Measurements from ENCODE around the gene CLOCK.
A peak's percentile ranks its signal among the peaks of the same experiment; 100 is the strongest.

Gene CLOCK

DNA sequence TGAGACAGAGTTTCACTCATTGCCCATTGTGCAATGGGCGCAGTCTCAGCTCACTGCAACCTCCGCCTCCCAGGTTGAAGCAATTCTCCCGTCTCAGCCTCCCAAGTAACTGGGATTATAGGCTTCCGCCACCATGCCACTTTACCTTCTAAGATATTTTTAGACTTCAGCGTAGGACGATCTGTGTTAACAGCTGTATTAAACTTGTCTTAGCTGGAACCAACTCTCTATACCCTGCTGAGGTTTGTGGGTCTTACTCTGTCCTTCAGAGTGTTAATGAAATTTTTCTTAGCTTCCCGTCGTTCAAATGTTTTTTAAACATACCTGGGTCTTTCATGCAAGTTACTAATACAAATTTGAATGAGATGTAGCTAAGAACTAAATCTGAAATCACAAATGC is 136.3 kb downstream of the CLOCK start:
- DNase-seq = no peak

DNA sequence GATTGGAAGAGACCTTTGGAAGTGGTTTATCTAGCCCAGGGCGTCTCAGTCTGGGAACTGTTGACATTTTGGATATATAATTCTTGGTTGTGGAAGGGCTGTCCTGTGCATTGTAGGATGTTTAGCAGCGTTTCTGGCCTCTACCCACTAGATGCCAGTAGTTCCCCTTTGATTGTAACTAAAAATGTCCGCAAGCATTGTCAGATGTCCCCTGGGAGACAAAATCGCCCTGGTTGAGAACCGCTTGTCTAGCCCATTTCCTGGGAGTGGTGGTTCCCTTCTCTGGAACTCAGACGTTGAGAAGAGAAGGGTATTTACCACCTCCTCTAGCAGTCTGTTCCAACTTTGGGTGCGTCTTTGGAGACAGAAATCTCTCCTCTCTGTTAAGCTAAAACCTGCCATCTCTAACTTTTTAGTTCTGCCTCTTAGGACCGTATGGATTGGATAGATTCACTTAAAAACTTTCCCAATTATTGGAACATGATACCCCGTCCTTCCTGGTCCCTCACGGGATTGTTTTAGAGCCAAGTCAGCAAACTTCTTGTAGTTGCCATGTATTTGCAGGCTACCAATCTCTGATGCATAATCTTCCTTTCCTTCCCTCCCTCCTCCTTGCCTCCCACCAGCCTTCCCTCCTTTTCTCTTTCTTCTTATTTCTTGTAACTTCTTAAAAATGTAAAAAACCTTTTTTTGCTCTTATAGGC is 137.1 kb downstream of the CLOCK start:
- DNase-seq = no peak

DNA sequence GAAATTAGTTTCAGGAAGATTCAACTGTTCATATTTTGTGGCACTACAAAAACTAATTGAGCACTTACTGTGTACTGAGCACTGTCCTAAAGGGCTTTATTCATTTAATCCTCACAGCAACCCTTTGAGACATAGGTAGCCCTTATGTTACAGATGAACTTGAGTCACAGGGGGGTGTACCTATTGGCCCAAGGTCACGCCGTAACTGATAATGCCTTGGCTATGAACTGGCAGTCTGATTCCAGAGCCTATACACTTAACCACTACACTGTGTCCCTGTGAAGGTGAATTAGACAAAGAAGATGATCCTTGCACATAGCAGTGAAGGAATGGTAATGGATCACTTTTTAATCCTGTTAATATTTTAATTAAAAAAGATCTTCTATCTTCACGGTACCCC is 138.9 kb downstream of the CLOCK start:
- no peak for DNase-seq

DNA sequence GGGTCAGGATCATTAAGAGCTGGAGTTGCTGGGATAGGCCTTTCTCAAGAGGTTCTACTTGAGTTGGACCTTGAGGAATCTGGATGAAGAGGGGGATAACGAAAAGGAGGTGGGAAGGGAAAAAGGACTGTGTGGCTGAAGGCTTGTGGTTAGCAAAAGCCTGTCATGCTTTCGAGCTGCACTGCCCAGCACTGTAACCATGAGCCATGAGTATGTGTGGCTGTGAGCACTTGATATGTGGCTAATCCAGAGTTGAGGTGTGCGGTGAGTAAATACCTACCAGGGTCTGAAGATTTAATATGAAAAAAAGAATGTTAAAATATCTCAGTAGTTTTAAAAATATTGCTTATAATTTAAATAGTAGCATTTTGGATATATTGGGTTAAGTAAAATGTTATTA is 139.6 kb downstream of the CLOCK start:
- no peak for DNase-seq

DNA sequence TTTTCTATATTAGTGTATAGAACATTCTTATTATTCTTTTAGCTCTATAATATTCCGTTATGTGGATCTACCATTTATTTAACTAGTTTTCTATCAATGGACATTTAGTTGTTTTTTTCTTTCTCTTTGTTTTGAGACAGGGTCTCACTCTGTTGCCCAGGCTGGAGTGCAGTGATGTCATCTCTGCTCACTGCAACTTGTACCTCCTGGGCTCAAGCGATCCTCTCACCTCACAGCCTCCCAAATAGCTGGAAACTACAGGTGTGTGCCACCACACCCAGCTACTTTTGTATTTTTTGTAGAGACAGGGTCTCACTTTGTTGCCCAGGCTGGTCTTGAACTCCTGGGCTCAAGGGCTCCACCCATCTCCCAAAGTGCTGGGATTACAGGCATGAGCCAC is 140.2 kb downstream of the CLOCK start:
- no peak for DNase-seq

DNA sequence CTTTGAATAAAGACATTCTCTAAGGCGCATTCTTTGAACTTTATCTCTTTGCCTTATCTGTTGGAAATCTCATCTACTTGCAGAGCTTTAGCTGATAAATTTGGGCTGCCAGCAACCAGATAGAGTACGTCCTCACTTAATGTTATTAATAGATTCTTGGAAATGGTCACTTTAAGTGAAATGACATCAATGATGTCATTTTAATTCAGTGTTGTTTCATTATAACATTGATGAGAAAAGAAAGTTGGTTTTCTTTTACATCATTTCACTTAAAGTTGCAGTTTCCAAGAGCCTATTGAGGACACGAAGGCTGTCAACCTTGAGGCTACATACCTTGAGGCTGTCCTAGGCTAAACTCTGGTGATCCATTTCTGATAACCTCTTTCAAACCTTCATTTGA is 141.6 kb downstream of the CLOCK start:
- DNase-seq = no peak

DNA sequence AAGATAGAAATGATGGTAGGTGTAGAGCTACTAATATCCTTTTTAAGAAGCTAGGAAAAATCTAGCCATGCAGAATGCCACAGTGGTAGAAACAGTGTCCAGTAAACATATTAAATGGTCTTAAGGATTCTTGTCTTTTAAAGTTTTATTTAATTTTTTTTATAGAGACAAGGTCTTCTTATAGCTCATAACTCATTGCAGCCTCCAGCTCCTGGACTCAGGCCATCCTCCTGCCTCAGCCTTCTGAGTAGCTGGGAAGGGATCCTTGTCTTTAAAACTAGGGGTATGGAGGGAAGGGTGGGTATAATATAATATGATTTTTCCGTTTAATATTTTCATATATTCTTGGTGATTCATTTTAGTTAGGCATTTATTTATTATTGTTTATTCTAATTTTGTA is 147.1 kb downstream of the CLOCK start:
- no peak for DNase-seq

DNA sequence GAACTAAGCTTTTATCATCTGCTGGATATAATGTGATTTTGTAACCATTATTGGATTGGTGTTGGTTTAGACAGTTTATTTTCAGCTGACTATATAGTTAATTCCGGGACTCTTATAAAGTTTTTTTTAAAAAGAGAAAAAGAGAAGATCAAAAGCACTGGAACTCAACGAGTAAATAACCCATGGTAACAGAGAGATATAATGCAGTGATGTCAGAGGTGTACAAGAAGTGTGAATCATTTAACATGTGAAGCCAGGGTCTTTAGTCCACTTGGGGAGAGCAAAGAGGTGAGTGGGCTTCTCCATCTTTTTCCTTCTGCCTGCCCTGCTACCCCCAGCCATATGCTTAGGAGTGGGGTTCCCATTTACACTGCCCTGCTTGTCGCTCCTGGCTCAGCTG is 147.7 kb downstream of the CLOCK start:
- DNase-seq = no peak

DNA sequence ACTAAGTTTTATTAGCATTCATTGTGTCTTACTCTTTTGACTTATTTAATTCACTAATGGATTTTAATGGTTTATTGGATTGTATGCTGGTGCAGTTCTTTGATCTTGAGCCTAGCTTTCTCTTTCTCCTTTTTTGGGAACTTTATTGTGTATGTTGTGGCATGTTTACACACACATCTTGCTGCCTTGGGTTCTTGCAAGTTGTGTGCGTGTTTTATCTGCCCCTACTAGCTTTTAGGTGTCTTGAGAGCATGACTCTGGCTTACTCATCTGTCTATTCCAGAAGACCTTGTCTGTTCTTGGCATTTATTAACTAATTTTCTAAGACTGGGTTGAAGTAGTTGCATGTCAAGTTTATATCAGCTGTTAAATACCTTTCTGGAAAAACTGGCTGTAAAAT is 148.2 kb downstream of the CLOCK start:
- no peak for DNase-seq

DNA sequence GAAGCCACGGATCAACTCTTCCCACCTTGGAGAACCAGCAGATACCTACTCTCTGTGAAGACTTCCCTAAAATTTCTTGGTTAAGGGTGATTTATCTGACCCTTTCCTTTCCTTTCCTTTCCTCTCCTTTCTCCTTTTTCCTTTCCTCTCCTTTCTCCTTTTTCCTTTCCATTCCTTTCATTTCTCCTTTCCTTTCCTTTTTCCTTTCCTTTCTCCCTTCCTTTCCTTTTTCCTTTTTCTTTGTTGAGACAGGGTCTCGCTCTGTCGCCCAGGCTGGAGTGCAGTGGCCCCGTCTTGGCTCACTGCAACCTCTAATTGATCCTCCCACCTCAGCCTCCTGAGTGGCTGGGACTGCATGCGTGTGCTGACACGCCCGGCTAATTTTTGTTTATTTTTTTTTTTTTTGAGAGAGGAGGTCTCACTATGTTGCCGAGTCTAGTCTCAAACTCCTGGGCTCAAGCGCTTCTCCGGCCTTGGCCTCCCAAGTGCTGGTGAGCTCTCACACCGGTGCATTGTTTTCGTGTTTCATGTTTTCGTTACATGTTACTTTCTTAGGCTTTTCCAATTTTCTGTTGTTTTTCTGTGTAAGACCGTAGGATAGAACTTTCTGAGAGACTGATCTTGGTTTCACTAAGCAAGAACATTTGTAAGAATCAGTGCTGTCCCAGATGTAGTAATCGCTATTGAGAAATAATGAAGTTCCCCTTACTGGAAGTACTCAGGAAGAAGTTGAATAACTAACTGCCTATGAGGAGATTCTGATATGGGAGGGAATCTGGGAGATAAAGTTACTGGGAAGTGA is 149.0 kb downstream of the CLOCK start:
- DNase-seq = peak in 1 of 5 experiments; percentile 23

DNA sequence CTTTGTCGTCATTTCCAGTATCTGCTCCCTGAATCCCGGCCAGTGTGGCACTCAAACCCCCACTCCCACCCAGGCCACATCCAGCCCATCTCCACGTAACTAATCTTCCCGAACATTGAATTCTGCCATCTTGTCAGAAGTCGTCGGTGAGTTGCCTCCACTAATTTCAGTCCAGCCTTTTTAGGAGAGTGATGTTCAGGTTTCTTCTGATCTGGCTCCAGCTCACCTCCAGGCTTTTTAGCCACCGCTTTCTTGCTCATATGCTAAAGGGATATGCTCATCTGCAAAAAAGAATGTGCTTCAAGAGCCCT is 149.6 kb downstream of the CLOCK start:
- DNase-seq = no peak

DNA sequence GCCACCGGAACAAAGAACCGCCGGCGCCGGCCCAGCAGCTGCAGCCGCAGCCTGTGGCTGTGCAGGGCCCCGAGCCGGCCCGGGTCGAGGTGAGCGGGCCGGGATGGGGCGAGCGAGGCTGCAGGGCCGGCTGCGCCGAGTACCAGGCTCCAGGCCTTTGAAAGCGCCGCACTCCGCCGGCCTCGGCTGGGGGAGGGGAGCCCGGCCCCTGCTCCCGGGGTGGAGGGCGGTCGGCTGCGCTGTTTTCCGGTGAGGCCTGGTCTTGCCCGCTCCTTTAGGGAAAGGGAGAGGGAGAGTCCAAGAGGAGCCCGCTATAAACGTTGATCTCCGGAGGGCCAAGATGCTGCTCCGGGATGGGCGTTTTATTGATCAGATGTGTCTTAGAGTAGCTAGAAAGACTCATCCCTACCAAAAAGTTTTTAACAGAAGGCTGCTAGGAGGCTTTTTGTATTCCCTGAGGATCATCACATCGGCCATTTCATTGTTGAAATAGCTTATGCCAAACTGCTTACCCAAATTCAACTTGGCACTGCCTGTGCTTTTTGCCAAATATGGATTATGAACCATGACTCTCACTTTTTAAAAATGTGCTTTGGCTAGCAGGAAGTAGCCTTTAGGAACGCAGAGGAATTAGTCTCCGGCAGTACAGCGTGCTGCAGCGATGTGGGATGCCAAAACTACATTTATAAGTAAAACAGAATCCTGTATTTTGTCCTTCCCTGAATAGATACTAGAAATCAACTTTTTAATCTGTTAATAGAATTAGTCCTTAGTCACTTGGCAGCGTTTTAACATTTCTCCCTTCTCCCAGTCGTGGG is 150.2 kb downstream of the CLOCK start:
- DNase-seq = peak in 3 of 5 experiments; percentile 7 to 42 (median 9)

DNA sequence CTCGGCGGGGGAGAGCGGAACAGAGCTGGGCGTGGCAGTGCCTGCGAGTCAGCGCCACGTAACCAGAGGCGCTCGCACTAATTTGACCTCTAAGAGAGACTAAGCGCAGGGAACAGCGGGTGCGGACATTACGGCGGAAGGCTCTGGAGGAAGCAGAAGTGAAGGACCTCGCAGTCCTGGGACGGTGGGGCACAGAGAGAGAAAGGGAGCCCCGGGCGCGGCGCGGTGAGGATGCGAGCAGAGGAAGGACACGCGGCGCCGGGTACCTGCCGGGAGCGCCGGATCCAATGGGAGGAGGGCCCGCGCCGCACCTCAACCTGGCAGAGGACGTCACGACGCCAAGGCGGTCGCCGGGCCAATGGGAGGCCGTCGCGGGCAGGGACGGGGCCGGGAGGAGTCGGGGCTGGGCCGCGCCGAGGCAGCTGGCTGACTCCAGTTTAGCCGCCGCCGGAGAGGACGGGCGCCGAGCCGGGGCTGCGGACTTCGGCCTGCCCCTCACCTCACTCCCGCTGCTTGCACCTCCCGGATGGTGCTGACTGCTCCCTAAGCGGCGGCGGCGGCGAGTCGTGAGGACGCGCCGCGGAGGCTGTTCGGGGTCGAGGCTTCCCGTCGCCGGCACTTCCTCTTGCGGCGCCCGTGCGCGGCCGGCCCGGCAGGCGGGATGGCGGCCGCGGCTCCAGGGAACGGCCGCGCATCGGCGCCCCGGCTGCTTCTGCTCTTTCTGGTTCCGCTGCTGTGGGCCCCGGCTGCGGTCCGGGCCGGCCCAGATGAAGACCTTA is 151.0 kb downstream of the CLOCK start, which contains the start of gene TMEM165:
TMEM165 (plus strand) TSS at position 429 of the 779 bp plus-strand sequence; CDS start at position 662, 233 bp downstream.
- DNase-seq = peak; percentile 78 to 96 (median 86)

DNA sequence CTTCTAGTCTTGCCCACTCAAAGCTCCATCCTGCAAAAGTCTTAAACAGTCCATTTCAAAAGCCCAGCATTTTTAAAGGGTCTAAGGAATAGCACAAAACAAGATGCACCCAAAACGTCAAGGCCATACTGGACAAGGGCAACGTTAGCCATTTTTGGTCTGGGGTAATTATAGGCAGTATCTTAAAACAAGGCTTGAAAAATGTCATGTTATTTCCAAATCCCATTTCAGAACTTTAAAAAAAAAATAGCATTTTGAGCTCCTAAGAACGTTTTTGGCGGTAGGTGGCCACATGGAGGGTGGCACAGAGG is 151.5 kb downstream of the CLOCK start:
- DNase-seq = no peak

DNA sequence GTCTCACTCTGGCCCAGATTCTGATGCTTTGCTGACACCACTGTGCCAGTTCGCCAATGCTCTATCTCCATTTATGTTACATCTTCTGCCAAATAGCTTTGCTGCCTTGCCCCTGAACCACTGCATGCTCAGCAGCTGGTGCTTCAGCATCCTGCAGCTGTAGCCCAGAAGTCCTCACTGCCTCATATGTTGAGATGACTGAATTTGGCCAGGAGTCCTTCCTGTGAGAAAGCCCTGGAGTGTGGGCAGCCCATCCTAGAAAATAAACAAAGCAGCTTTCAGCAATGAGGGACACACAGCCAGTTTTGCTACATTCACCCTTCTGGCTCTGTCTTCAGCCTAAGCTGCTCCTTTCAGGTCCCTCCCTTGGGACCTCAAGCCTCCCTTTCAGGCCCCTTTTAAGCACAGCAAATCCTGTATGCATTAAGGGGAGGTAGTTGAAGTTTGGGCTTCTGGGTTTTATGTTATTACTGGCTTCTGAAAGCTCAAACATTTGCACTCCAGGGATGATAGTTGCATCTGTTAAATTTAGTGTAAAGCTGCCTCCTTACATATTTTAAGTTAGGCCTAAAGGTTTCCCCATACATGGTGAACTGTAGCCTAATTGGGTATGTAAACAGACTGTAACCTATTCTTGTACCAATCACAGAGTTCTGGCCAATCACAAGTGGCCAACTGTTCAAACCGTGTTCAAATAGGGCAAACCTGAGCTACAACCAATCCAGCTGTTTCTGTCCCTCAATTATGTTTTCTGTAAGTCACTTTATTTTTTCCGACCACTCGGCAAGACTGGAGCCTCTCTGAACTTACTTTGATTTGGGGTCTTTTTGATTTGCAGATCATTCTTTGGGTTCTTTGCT is 153.0 kb downstream of the CLOCK start:
- no peak for DNase-seq

DNA sequence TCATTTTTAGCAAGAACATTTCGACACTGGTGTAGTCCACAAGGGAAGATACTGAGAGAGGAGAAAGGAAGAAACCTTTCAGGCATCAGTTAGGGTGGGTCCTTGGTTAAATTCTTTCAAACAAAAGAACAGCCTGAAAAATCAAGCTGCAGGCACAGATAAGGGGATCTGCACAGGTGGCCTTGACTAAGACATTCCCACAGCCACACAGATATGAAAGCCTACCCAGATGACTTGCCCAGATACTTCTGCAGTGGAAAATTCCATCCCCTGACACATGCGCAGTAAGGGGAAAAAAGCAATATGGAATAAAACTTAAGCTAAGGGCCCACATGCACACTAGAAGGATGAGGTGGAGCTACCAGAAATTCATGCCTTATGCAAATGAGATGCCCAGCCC is 159.9 kb downstream of the CLOCK start:
- DNase-seq = no peak

DNA sequence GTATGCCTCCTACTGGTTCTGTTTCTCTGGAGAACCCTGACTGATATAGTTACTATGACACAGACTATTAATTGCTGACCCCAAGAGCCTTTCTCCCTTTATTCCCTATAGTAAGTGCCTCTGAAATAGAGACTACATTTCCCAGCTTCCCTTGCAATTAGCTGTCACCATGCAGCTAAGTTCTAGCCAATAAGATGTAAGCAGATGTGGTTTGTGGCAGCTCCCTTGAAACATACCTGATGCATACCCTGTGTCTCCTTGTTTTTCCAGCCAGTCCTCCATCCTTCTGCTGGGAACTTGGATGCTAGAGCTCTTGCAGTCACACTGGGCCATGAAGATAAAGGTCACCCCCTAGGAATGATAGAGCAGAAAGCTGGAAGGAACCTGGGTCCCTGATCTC is 160.6 kb downstream of the CLOCK start:
- DNase-seq = peak in 1 of 5 experiments; percentile 59

DNA sequence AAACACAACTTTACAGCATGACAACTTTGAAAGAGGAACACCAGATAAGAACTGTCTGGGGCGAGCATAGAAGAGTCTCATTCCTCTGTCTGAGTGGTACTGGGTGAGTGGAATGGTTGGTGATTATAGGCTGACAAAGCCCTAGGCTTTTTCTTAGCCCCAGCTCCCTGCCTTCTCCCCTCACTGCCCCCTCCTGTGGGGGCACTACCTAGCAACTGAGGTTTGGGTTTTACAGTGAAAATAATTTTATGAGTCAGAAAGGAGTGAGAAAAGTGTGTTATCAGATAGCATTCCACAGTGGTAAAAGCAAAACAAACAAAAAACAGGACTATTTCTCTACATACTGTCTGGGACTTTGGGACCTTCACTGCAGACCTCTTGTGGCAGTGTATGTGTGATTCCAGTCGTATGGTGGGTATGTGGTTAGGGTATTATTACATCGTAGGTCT is 161.5 kb downstream of the CLOCK start:
- DNase-seq = peak in 1 of 5 experiments; percentile 61

DNA sequence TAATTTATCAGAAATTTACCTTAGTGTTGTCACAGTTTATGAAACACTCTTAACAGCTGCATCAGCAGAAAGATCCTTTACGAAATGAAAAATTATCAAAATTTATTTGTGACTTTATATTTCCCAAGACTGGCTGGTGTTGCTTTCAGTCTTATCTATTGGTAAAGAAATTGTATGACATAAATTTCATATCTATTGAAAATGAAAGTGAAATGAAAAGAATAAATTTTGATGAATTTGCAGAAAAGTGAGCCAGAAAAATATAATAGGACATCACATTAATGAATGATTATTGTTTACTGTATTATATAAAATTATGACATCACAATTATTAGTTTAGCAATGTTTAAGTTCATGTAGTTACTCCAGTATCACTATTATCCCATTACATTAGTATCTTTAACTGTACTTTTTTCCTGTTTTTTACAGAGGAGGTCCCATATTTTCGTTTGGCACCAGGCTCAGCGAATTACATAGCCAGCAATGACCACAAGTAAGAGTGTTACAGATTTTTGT is 164.2 kb downstream of the CLOCK start:
- no peak for DNase-seq

DNA sequence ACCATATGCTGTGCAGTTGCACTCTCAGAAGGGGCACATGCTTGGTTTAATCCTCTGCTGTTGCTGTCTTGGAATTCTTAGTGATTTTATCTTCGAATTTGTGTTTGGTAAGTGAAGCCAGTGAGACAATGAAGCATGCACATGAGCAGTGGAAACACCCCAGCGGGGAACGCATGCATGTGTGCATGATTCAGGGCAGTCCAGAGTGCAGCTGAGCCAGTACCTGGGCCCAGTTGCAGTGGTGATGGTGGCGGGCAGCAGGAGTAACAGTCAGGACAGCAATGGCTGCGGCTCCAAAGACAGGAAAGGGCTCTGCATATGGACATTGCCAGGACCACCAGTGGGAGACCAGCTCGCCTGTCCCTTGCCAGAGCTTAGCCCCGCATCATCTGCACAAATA is 165.2 kb downstream of the CLOCK start:
- no peak for DNase-seq

DNA sequence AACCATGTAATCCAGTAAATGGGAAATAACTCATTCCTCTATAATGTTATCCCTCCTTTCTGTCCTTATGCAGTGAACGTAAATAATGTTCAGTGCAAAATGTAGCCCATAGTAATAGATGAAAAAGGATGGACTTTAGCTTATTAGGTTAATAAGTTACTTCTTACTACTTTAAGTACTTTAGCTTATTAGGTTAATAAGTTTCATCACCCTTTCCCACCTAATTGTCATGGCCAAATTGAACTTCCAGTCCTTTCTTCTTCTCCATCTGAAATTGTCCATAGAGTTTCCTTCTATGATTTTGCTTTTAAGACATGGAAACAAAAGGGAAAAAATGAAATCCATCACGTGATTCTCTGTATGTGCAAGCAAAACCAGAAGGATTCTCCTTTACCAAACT is 166.1 kb downstream of the CLOCK start:
- DNase-seq = no peak
